Nephron progenitor cell (in vitro differentiated cells): ENCODE measurements around the gene ERFE.

Experiments used
- DNase-seq: peaks from one replicate; pipeline ENCODE4 v3.0.0; 2021
- H3K27ac Mint-ChIP-seq: 2 replicates; pipeline ENCODE4 v1.8.0; 2021; ENCODE audit warnings: mild to moderate bottlenecking, moderate library complexity, mixed read lengths
- H3K27me3 Mint-ChIP-seq: 2 replicates; pipeline ENCODE4 v1.8.0; 2021; ENCODE audit warnings: mild to moderate bottlenecking, low read depth, mixed read lengths; ENCODE audit not compliant: poor library complexity
- H3K36me3 Mint-ChIP-seq: 2 replicates; pipeline ENCODE4 v1.8.0; 2021; ENCODE audit warnings: low read depth, mixed read lengths
- H3K4me1 Mint-ChIP-seq: 2 replicates; pipeline ENCODE4 v1.8.0; 2021; ENCODE audit warnings: mixed read lengths
- H3K4me3 Mint-ChIP-seq: 2 replicates; pipeline ENCODE4 v1.8.0; 2021; ENCODE audit warnings: mild to moderate bottlenecking, moderate library complexity, mixed read lengths
- H3K9me3 Mint-ChIP-seq: 2 replicates; pipeline ENCODE4 v1.8.0; 2021; ENCODE audit warnings: mild to moderate bottlenecking, moderate library complexity, mixed read lengths
- TF ChIP-seq, protein P1 (sequence below): fragments of 200-600 bp; sonication (generic); IDR thresholded peaks from 2 replicates; pipeline ENCODE4 v1.5.0; 2021; ENCODE audit warnings: antibody characterized with exemption

The ERFE gene

DNA sequence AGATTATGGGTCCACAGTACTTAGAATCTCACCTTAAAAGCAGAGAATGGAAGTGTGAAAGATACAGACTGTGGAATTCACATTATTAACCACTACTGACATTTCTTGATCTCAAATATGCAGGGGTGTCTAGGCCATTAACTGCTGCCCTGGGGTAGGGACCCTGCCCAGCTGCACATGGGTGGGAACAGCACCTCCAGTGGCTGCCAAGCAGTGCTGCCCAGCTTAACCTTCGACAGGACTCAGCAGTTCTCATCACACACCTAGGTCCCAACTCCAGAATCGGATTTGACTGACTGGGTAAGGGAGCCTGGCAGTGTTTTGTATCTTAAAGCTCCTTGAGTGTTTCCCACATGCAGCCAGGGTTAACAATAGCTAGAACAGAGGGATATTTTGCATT lies 14.9 kb downstream of the ERFE start:
- Mint-ChIP-seq H3K27me3 (no peaks in the 10 kb centered on the region), H3K4me3 (no peak overlapping the region), H3K9me3 (no peaks in the 10 kb centered on the region), H3K27ac (no peak overlapping the region), H3K4me1 (peaks cover 6% of the 10 kb centered on the region), H3K36me3 (peaks cover 62% of the 10 kb centered on the region)
- TF ChIP-seq, protein P1, sequence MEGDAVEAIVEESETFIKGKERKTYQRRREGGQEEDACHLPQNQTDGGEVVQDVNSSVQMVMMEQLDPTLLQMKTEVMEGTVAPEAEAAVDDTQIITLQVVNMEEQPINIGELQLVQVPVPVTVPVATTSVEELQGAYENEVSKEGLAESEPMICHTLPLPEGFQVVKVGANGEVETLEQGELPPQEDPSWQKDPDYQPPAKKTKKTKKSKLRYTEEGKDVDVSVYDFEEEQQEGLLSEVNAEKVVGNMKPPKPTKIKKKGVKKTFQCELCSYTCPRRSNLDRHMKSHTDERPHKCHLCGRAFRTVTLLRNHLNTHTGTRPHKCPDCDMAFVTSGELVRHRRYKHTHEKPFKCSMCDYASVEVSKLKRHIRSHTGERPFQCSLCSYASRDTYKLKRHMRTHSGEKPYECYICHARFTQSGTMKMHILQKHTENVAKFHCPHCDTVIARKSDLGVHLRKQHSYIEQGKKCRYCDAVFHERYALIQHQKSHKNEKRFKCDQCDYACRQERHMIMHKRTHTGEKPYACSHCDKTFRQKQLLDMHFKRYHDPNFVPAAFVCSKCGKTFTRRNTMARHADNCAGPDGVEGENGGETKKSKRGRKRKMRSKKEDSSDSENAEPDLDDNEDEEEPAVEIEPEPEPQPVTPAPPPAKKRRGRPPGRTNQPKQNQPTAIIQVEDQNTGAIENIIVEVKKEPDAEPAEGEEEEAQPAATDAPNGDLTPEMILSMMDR: peak; percentile 6
- DNase-seq: no peak

DNA sequence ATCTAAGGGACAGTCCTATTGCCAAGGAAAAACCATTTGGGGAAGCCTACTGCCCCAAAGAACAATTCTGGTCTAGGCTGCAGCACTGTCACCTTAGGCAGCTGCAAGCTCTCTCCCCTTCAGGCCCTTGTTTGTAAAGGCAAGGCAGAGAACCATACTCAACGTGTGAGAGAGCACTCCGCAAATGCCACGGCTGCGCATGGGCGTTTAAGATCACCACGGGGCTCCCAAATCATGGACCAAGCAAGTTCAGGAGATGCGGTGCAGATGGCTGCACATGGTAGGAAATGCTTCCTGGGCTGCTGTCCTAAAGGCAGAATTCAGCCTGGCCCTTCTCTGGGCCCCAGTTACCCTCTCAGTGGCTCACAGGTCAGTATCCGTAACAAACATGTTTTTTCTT lies 15.5 kb downstream of the ERFE start:
- peaks cover 6% of the 10 kb centered on the region for H3K4me1 Mint-ChIP-seq
- TF ChIP-seq, protein P1: no peak
- no peak for DNase-seq
- H3K36me3 Mint-ChIP-seq: peaks cover 68% of the 10 kb centered on the region
- H3K4me3 Mint-ChIP-seq: no peak overlapping the region
- H3K9me3 Mint-ChIP-seq: no peaks in the 10 kb centered on the region
- H3K27me3 Mint-ChIP-seq: no peaks in the 10 kb centered on the region
- H3K27ac Mint-ChIP-seq: no peak overlapping the region

DNA sequence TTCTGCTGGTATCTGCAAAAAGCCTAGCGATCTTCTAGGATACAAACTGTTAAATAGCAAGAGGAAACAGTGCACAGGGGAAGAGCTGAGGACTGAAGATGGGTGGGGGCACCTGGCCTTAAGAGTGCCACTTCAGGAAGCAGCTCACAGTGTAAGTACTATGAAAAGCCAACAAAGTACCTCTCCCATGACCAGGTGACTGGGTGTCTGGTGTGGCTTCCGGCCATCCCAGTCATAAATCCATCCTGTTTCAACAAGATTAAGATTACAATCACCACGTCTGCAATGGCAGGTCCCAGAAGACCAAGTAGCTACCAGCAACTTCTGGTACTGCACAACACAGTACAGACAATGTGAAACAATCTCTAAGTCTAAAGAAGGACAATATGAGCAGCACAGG lies 15.9 kb downstream of the ERFE start:
- Mint-ChIP-seq H3K4me1 (peaks cover 5% of the 10 kb centered on the region), H3K36me3 (peaks cover 70% of the 10 kb centered on the region), H3K9me3 (no peaks in the 10 kb centered on the region), H3K27ac (no peak overlapping the region), H3K4me3 (no peak overlapping the region), H3K27me3 (no peaks in the 10 kb centered on the region)
- TF ChIP-seq, protein P1: no peak
- DNase-seq: no peak

DNA sequence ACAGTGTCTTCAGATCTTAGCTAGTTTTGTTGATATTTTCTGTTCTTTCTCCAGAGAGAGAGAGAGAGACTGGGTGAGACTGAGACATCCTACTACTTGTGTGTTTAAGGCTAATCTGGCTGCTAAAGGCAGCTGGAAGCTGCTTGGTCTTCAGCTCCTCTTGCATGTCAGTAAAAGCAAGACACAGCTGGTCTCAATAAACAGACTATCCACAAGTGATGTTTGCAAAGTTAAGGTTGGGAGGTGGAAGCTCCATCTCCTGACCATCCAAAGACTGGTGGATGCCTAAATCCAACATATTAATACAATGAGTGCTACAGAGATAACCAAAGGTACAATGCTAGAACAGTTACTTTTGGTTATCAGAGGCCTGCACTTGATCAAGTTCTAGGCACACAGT lies 17.8 kb downstream of the ERFE start:
- DNase-seq: no peak
- Mint-ChIP-seq H3K4me1 (no peaks in the 10 kb centered on the region), H3K4me3 (no peak overlapping the region), H3K27me3 (no peaks in the 10 kb centered on the region), H3K36me3 (peaks cover 70% of the 10 kb centered on the region), H3K27ac (no peak overlapping the region), H3K9me3 (no peaks in the 10 kb centered on the region)
- TF ChIP-seq, protein P1: no peak

DNA sequence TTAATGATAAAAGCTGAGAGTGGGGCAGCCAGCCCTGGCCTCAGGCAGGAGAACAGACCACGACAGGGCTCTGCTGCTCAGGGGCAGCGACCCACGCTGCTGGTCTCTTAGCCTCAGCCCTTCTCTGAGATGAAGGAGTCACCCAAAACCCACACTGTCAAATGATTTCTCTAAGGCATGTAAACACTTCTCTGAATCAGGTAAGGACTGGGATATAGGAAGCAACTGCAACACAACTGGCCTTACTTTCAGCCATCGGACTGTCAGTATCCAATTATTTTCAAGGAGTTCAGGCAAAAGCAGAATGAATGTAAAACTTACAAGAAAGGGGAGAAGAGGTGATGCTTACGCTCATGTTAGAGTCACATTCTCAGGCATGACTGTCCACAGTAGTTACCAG lies 21.8 kb downstream of the ERFE start:
- Mint-ChIP-seq H3K27me3 (no peaks in the 10 kb centered on the region), H3K9me3 (no peaks in the 10 kb centered on the region), H3K27ac (no peak overlapping the region), H3K36me3 (peaks cover 79% of the 10 kb centered on the region), H3K4me1 (peaks cover 23% of the 10 kb centered on the region), H3K4me3 (no peak overlapping the region)
- TF ChIP-seq, protein P1: no peak
- DNase-seq: no peak

DNA sequence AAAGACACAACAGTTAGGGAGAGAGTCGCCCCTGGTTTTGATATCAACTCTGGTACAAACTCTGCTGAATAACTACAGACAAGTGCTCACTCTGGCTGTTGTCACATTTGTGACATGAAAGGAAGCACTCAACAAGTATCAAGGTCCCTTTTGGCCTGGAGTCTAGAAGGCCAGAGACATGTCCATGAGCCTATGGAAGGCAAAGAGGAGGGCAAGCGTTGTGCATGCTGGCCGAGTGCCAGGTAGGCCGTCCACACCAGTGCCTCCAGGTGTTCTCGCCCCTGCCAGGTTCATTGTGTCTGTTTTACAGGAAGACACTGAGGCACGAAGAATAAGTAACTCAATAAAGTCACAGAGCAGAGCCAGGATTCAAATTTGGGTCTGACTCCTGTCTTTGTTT lies 23.6 kb downstream of the ERFE start:
- Mint-ChIP-seq H3K9me3 (no peaks in the 10 kb centered on the region), H3K27me3 (no peaks in the 10 kb centered on the region), H3K27ac (no peak overlapping the region), H3K36me3 (peaks cover 85% of the 10 kb centered on the region), H3K4me1 (peaks cover 30% of the 10 kb centered on the region), H3K4me3 (no peak overlapping the region)
- DNase-seq: no peak
- TF ChIP-seq, protein P1: no peak
